H54 (cell line): Measurements from ENCODE around the gene SHCBP1L.

Source experiments
- DNase-seq: peaks from one replicate; pipeline ENCODE4 v3.0.0; 2011; ENCODE audit warnings: low spot score, mixed read lengths; ENCODE audit not compliant: insufficient read length
- FAIRE-seq: peaks from 3 replicates; lab custom pipeline; 2011; peaks lifted over from hg19 to GRCh38; lab: Jason Lieb, UNC
- POLR2A ChIP-seq: IDR thresholded peaks from 2 replicates; pipeline ENCODE4 v1.6.1; 2011; ENCODE audit warnings: low read depth, mild to moderate bottlenecking, low read length

The SHCBP1L gene

DNA sequence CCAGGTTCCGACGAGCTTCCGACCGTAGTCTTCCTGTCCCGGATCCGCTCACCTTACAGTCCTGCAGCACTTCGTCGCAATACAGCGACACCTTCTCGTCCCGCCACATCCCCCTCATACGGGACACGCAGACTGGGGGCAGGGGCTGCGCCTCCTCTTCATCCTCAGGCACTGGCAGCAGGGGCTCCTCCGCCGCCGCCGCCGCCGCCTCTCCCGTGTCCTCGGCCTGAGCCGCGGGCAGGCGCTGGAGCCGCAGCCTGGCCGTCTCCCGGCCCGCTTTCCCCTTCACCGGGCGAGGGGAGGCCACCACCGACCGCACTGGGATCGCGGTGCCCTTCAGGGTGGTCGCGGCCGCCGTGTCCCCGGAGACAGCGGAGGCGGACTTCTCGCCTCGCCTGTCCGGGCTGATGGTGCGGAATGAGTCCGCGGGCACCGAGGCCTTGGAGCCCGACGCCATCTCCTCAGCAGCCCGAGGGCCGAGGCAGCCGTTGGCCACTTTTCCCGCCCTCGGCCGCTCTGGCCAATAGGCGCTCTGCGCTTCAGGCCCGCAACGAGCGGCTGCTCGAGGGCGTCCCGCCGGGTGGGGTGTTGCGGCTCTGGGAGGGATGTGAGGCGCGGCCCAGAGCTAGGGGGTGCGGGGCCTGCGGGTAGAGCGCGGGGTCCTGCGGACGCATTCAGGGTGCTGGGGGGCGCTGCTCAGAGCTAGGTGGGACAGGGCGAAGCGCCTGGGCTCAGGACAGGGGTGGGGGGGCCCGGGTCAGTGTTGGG lies at the start of gene SHCBP1L:
Gene SHCBP1L, minus strand, starts transcription at position 490 of the 768 bp plus-strand sequence. Its CDS starts 33 bp downstream, at position 457.
- FAIRE-seq (no peak), DNase-seq (no peak)
- no peak for TF ChIP-seq POLR2A

- no peak for TF ChIP-seq POLR2A
- DNase-seq (no peak), FAIRE-seq (no peak)
Observed at GRCh38 chr1:183002267-183002666, 49.3 kb upstream of the SHCBP1L start.

DNA sequence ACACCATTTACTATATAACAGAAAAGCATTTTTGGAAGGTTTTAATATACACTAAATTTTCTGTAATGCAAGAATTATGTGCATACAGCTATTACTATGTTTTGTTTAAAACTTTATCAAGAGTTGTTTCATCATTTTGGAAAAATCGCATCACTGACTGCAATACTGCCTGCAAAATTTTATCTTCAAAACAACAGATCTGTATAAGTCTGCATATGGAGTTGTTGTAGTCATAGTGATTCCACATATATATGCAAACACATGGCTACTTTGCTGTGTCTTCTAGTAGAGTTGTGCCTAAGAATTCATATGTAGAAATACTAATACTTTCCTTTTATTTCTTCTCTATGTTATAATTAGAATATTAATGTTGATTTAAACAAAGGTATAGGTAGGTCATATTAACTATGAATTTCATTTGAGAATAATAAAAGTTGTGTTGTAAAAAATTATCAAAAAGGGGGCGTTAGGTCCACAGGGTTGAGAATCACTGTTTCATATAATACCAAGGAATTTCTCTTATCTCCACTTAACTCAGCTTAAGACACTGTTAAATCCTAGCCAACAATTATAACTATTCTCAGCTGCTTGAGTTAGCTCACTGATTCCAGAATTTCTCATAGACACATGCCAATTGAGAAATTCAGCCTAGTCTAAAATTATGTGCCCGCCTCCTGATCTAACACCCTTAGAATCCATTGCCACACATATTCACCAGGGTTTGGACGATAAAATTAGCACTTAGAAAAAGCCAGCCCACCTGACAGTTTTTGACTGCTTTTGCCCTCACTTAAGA lies 47.4 kb upstream of the SHCBP1L start:
- FAIRE-seq, result no peak
- TF ChIP-seq POLR2A, result no peak
- no peak for DNase-seq

- FAIRE-seq, result no peak
- DNase-seq, result no peak
- TF ChIP-seq POLR2A, result no peak
Observed at GRCh38 chr1:182998482-182998881, 45.5 kb upstream of the SHCBP1L start.

GRCh38 chr1:182996816-182997215 lies 43.9 kb upstream of the SHCBP1L start:
- TF ChIP-seq POLR2A, result no peak
- no peak for FAIRE-seq
- no peak for DNase-seq

DNA sequence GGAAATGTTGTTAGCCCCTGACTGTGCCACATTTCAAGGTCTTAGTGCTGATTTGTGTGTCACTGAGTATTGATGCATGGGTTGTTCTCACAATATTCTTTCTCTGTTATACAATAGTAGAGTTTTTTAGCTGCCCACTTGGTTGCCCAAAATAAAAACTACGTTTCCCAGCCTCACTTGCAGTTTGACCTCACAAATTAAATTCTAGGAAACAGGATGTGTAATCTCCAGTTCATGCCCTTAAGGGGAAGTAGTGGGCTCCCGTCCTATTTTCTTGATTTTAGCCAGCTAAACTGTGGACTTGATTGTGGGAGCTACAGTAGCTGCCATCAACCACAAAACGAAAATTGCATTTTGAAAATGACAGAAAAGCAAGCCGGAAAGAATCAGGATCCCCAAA lies 42.9 kb upstream of the SHCBP1L start:
- DNase-seq, result no peak
- FAIRE-seq, result no peak
- no peak for TF ChIP-seq POLR2A

- FAIRE-seq (no peak), DNase-seq (no peak)
- no peak for TF ChIP-seq POLR2A
Observed at GRCh38 chr1:182993746-182994145, 40.8 kb upstream of the SHCBP1L start.

DNA sequence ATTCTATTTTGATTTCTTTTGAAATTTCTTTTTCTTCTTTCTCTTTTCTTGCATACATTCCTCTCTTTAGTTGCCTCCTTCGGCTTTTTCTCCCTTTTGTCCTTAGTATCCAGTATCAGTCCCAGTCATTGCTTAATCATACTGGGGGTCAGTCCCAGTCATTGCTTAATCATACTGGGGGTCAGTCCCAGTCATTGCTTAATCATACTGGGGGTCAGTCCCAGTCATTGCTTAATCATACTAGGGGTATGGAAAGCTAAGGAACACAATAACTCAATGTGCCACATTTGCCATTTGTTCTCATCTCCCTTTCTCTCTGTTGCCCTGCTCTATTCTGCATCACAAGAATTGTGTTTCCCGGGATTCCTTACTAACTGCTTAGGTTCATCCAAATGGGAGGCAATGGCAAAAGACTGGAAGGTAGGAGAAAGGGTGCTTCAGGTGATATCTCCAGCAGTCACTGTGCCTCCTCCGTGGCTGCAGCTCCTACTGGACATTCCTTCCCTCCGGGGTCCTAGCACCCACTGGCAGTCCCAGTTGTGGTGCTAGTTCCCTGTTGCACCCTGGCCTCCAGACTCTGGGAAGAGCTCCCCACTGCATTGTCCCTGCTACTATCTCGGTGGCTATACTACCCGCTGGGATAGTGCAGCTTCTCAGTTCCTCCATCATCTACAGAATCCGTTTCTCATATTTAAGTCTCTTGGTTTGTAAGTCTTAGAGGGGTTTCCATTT lies 37.6 kb upstream of the SHCBP1L start:
- no peak for TF ChIP-seq POLR2A
- DNase-seq (no peak), FAIRE-seq (peak; percentile 69)

DNA sequence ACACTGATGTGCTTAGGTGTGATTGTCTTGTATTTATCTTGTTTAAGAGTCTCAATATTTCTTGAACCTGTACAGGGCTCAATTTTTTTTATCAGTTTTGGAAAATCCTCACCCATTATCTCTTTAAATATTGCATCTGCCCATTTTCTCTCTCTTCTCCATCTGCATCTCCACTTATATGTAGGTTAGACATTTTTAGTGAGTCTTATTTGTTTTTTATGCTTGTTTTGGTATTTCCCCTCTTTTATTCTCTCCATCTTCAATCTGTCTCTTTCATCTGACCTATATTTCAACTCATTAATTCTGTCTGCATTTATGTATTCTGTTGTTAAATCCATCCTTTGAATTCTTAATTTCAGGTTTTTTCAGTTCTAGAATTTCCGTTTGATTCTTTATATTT lies 32.9 kb upstream of the SHCBP1L start:
- TF ChIP-seq POLR2A, result no peak

DNA sequence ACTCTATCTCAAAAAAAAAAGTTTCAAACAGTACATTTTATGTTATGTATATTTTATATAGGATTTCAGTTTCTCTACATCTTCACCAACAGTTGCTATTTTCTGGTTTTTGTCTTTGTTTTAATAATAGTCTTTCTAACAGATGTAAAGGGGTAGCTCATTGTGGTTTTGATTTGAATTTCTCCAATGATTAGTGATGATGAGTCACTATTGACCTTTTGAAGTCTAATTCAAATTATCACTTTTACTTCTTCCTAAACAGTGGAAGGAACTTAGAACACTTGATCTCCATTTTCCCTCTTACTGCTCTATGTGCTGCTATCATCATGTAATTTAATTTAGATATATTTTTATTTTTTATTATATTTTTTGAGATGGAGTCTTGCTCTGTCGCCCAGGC lies 31.7 kb upstream of the SHCBP1L start:
- DNase-seq, result no peak
- no peak for TF ChIP-seq POLR2A
- peak; percentile 23 for FAIRE-seq

More for the DNA sequence above, 32.9 kb upstream of the SHCBP1L start:
- DNase-seq (no peak), FAIRE-seq (no peak)

- no peak for TF ChIP-seq POLR2A
- FAIRE-seq (no peak), DNase-seq (no peak)
Observed at GRCh38 chr1:182984138-182984537, 31.2 kb upstream of the SHCBP1L start.

DNA sequence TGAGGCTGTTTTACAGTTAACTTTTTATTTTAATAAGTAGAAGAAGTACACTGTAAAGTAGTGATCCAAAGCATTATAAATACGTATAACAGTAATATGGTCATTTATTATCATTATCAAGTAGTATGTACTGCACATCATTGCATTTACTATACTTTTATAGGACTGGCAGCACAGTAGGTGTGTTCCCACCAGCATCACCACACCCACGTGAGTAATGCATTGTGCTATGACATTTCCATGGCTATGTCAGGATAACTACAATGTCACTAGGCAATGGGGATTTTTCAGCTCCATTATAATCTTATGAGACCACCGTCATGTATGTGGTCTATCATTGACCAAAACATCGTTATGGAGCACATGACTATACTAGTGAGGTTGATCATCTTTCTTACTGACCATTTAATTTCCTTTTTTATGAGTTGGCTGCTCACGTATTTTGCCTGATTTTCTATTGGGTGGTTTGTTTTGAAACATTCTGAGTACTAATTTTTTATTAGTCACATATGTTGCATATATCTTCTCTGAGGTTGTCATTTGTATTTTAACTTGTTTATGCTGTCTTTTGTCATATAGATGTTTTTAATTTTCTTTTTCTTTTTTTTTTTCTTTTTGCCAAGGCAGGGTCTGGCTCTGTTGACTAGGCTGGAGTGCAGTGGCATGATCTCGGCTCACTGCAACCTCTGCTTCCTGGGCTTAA lies 25.3 kb upstream of the SHCBP1L start:
- FAIRE-seq, result peak; percentile 90
- DNase-seq, result no peak
- no peak for TF ChIP-seq POLR2A

DNA sequence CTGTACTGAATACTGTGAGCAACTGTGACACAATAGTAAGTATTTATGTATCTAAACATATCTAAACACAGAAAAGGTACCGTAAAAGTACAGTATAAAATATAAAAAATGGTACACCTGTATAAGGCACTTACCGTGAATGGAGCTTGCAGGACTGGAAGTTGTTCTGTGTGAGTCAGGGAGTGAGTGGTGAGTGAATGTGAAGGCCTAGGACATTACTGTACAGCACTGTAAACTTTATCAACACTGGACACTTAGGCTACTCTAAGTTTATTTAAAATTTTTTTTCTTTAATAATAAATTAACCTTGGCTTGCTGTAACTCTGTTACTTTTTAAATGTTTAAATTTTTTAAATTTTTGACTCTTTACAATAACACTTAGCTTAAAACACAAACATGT lies 24.5 kb upstream of the SHCBP1L start:
- no peak for TF ChIP-seq POLR2A
- no peak for FAIRE-seq
- DNase-seq, result no peak

DNA sequence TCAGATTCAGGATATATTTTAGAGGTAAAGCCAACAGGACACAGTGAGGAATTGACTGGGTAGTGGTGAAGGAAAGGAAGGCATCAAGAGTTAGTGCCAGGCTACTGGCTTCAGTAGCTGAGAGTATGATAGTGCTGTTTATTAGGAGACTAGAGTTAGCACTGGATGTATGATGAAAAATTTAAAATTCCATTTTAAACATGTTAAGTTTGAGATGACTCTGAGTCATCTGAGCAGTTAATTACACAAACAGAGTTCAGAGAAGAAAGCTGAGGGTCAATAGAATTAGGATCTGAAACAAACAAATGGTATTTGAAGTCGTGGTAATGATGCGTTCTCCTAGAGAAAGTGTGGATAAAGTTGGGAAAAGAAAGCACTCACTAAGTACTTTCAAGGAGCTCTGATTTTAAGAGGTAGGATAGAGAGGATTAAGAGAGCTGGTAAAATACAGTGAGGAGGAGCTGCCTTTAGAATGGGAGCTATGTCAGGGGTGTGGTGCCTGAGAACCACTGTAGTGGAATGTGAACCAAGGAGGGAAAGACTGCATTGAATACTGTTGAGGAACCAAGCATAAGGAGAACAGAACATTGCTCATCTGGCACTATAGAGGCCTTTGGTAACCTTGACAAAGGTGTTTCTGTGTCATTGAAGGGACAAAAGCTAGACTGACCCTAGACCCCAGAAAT lies 21.7 kb upstream of the SHCBP1L start:
- no peak for DNase-seq
- TF ChIP-seq POLR2A, result no peak
- FAIRE-seq, result peak; percentile 6
